Right kidney (tissue), 1 donor: Measurements from ENCODE around the gene OSBP2.

Experiments
- DNase-seq: peaks from one replicate; pipeline ENCODE4 v3.0.0-alpha.2; 2016

Gene OSBP2

DNA sequence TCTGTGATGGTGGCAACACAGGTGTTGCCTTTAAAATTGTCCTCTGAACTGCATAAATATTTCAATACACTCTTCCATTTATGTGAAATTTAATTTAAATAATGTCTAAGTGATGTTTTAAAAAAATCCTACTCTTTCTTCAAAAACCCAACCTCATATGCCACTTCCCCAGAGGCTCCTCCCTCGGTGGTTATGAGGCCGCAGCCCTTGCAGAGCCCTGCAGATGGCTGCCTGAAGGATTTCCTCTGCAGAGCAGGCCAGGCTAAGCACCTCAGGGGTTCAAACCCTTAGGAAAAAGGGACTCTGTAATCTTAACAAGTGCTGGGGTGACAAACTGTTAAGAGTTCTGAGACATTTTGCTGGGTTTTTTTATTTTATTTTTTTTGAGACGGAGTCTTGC, 248.7 kb downstream of the OSBP2 start:
- DNase-seq = no peak

DNA sequence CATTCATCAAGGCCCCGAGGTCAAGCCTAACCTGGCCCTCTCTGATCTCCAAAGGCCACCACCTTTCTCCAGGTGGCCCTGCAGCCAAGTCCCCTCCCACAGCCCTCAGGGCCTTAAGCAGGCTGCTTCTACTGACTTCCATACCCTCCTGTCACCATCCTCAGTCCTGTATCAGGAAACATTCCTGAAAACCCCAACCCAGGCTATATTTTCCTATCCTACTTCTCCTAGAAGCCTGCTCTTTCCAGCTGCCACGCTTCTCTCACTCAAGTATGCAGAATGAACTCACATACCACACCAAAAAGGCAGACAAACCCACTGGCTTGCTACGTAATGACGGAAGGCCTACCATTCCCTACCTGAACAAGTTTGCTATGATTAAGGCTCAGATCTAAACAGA, 250.3 kb downstream of the OSBP2 start:
- no peak for DNase-seq

DNA sequence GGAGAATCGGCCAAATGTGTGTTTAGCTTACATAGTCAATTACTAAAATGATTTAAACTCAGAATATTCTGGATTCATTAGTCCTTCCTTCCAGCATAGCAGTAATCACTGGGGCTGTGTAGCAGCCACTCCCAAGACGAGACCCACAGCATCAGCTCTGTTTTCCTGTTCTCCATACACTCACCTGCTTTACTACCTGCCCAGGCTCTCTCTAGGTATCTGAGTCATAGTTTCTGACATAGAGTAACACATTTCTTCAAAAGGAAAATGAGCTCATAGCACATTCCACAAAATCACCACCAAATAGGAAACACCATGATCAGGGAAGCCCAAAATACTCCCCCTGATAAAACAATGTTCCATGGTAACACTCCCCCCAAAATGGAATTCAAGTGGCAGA, 251.0 kb downstream of the OSBP2 start:
- DNase-seq = no peak

DNA sequence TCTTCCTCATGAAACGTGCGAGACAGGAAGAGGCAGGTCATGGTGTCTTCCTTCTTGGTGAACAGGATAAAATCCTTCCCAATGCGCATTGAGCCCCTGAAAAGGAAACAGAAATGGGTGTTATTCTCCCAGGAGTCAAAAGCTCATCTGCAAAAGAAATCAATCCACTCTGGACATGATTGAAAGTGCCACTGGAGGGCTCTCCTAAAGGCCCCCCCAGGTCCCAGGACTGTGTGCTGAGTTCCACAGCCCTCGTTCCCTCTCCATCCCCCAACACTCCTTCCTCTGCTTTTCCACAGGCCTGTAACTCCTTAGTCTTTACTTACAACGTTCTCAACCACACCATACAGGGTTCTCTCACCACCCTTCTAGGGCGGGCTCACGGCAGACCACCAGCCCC, 251.7 kb downstream of the OSBP2 start:
- DNase-seq = no peak

DNA sequence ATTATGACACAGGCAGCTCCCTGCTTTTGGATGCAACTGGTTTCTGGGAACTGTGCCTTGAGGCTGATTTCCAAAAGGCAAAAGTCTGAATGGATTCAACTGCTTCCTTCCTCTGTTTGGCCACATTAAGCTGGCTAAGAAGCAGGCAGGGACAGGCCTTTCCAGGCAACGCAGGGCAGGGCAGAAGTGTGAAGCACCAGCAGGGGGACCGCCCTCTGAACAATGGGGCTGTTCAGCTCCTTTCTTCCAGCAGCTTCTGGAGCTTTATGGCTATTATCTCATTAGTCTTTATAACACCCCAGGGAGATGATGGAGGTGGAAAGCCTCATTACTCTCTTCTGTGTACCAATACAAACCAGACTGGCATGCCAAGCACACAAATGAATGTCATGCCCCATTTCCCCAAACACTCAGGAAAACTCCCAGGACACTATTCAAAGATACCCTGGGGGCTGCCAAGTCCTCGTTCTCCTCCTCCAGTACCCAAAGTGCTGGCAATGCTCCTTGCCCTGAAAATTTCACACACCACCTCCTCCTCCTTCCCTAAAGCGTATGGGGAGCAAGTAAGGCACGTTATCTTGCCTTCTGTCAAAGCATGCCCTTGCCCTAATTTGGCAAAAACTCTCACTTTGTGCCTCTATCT, 252.6 kb downstream of the OSBP2 start:
- DNase-seq = no peak

DNA sequence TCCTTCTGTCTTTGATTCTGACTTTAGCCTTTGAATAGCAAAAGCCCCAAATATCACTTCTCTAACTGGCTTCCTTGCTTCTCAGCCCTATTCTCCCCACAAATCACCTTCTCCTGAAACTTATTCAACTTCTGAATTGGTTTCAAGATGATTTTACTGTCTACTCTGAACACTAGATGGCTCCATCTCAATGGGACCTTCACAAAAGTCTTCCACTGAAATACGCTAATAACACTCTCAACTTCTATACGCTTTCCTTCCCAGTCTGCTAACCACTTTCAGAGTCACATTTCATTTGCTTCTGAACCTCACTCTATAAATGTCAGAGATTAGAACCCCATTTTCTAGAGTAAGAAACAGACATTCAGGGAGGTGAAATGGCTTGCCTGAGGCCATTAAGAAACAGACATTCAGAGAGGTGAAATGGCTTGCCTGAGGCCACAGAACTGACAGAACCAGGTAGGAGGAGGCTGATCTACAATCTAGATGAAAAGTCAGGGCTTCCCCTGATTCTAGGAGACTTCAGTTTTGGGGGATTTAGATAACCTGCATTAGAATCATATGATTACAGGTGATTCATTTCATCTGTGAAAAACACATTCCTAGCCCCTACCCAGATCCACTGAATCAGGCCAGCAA, 253.3 kb downstream of the OSBP2 start:
- DNase-seq = no peak

DNA sequence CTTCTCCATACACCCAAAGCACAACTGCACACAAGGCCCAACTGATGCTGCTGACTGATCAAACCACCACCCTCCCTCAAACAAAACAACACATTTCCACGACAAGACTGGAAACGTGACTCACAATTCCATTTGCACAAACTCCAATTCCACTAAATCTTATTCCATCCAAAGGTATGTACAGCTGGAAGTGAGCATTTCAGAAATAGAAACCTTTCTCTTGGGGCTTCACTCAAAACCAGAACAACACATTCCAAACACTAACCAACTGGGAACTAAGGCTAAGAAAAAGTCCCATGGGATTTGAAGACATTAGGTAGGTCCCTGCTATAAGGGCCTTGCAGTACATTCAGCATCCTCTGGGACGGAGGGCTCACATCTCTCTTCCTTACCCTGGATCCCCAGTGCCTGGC, 254.3 kb downstream of the OSBP2 start:
- DNase-seq = no peak

DNA sequence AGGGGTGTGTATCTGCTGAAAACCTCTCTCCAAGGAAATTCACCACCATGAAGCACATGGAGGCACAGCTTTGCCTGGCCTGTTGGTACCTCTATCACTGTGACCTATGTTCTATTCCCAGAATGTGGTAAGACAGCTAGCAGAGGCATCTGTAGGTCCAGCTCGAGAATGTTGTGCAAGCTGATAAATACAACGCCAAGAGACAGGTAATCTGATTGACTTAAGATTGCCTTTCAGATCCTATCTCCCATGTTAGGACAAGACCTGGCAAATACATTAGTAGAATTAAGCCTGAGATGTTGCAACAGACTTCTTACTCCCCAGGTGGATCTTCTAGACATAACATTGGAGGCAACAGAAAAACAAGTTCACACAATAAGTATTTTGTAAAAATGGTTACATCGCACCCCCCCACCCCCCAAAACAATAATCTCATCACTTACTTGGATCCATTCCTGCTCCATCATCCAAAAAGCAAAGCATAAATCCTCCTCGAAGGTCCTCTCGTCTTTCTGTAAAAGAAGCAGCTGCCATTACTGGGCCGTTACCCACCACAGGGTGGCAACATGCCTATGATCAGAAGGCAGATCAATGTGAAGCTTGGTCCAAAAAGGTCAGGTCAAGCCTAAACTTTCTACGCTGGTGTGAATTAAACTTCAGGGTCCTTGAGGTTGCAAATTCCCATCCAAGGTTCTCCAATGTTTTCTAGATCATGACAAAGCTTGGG, 255.4 kb downstream of the OSBP2 start:
- no peak for DNase-seq

DNA sequence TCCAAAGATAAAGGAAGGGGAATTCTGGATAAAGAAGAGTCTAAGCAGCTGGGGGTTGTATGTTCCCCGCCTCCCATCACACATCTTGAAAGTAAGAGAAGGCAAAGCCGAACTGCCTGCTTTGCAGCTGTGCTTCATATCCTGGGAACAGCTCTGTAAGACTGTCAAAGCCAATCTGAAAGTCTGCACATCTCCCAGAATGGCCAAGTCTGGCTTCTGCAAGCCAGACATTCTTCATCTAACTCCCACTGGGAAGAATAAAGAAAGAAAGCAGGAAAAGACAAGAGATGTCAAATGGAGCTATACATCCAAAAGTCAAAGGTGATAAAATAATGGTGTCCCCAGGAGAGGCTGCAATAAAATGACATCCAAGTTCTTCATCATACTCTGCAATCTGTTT, 258.5 kb downstream of the OSBP2 start:
- no peak for DNase-seq

DNA sequence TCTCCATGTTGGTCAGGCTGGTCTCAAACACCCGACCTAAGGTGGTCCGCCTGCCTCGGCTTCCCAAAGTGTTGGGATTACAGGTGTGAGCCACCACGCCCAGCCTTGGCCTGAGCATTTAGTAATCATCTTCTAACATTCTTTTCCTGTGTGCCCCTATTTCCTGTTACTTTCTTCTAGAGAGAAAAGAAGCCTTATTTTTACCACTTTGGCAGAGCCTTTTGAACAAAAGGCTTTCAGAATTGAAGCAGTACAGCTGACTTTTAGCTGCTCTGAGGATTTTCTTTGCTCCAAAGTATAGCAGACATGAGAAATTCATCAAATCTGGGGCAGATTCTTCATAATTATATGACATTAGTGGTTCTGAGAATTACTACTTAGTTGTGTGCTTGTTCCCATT, 260.5 kb downstream of the OSBP2 start:
- DNase-seq = no peak
